CD14-positive monocyte (primary cell): ENCODE results near the gene SFT2D3. TPM values are rescaled to one million over a fixed set of nuclear protein-coding genes. Genes with fewer than 3 reads are reported as not detected.

Experiments used
- DNase-seq, 3 donors: peaks; one replicate each; pipeline ENCODE4 v3.0.0-alpha.2; 2011 to 2022
- H2AFZ ChIP-seq: 2 replicates; pipeline ENCODE4 v1.6.0; 2012; ENCODE audit warnings: mild to moderate bottlenecking, low read depth, low read length, inconsistent platforms; ENCODE audit not compliant: insufficient read depth, poor library complexity, severe bottlenecking
- H3K27ac ChIP-seq, 2 donors: 1 replicate in 1 of 2; 2 replicates in 1 of 2; pipeline ENCODE4 v1.5.1; 2012 to 2013; ENCODE audit warnings: low read length in 2 of 2, control low read depth in 1 of 2, inconsistent platforms in 1 of 2, low read depth in 1 of 2, mild to moderate bottlenecking in 1 of 2
- H3K27me3 ChIP-seq, 2 donors: one replicate each; pipeline versions ENCODE4 v1.6.0 to v1.6.1; 2011 to 2013; ENCODE audit warnings: low read length in 2 of 2; ENCODE audit not compliant: control insufficient read depth in 2 of 2, insufficient read depth in 2 of 2
- H3K36me3 ChIP-seq, 2 donors: replicated peaks in 1 of 2; 1 replicate in 1 of 2; 2 replicates in 1 of 2; pipeline versions ENCODE4 v1.5.1 to v1.6.1; 2012 to 2013; ENCODE audit warnings: low read length in 2 of 2, control low read depth in 1 of 2, inconsistent platforms in 1 of 2, mild to moderate bottlenecking in 1 of 2; ENCODE audit not compliant: insufficient read depth in 2 of 2, control insufficient read depth in 1 of 2
- H3K4me1 ChIP-seq, 2 donors: 1 replicate in 1 of 2; 2 replicates in 1 of 2; pipeline versions ENCODE4 v1.5.1 to v1.6.1; 2012 to 2013; ENCODE audit warnings: low read length in 2 of 2, control low read depth in 1 of 2, inconsistent platforms in 1 of 2, mild to moderate bottlenecking in 1 of 2, moderate library complexity in 1 of 2; ENCODE audit not compliant: insufficient read depth in 2 of 2, control insufficient read depth in 1 of 2
- H3K4me2 ChIP-seq: replicated peaks from 2 replicates; pipeline ENCODE3; 2012; ENCODE audit warnings: low read length, moderate library complexity, mild to moderate bottlenecking; ENCODE audit not compliant: poor library complexity, severe bottlenecking; ENCODE audit errors: extremely low read depth
- H3K4me3 ChIP-seq, 3 experiments: fragments of 200-600 bp in 1 of 3; sonication (generic) in 1 of 3; replicated peaks in 1 of 3; 1 replicate in 2 of 3; 2 replicates in 1 of 3; pipeline ENCODE4 v1.5.1; 2011 to 2013; ENCODE audit warnings: low read length in 3 of 3, mild to moderate bottlenecking in 3 of 3, control low read depth in 2 of 3, low read depth in 2 of 3, inconsistent platforms in 1 of 3, moderate library complexity in 1 of 3
- H3K79me2 ChIP-seq: 2 replicates; pipeline ENCODE4 v1.6.0; 2012; ENCODE audit warnings: mild to moderate bottlenecking, control low read depth, inconsistent platforms, low read length, moderate library complexity; ENCODE audit not compliant: insufficient read depth
- H3K9ac ChIP-seq: 2 replicates; pipeline ENCODE4 v1.6.0; 2017; ENCODE audit warnings: low read length, mild to moderate bottlenecking; ENCODE audit not compliant: insufficient read depth, poor library complexity, severe bottlenecking
- H3K9me3 ChIP-seq, 2 donors: replicated peaks in 1 of 2; 1 replicate in 1 of 2; 2 replicates in 1 of 2; pipeline versions ENCODE4 v1.5.1 to v1.6.1; 2012 to 2013; ENCODE audit warnings: low read length in 2 of 2, control low read depth in 1 of 2; ENCODE audit not compliant: control insufficient read depth in 1 of 2, insufficient read depth in 1 of 2
- H4K20me1 ChIP-seq: 2 replicates; pipeline ENCODE4 v1.6.0; 2012; ENCODE audit warnings: mild to moderate bottlenecking, low read length, control low read depth, moderate library complexity; ENCODE audit not compliant: insufficient read depth
- H3K27ac Mint-ChIP-seq, 7 donors: one replicate each; pipeline ENCODE4 v1.8.0; 2020; ENCODE audit warnings: mild to moderate bottlenecking in 7 of 7, mixed read lengths in 7 of 7, moderate library complexity in 6 of 7, inconsistent platforms in 2 of 7
- H3K27me3 Mint-ChIP-seq, 3 donors: one replicate each; pipeline ENCODE4 v1.8.0; 2021 to 2022; ENCODE audit warnings: low read depth in 3 of 3, mild to moderate bottlenecking in 3 of 3, mixed read lengths in 3 of 3, moderate library complexity in 3 of 3, inconsistent platforms in 1 of 3
- H3K36me3 Mint-ChIP-seq, 2 donors: one replicate each; pipeline ENCODE4 v1.8.0; 2020; ENCODE audit warnings: mixed read lengths in 2 of 2, inconsistent platforms in 1 of 2, mild to moderate bottlenecking in 1 of 2
- H3K4me1 Mint-ChIP-seq: one replicate; pipeline ENCODE4 v1.8.0; 2020; ENCODE audit warnings: mild to moderate bottlenecking, mixed read lengths
- H3K4me3 Mint-ChIP-seq, 2 donors: one replicate each; pipeline ENCODE4 v1.8.0; 2020; ENCODE audit warnings: mild to moderate bottlenecking in 2 of 2, mixed read lengths in 2 of 2, moderate library complexity in 1 of 2
- H3K9me3 Mint-ChIP-seq, 7 donors: one replicate each; pipeline ENCODE4 v1.8.0; 2020 to 2022; ENCODE audit warnings: mixed read lengths in 7 of 7, mild to moderate bottlenecking in 6 of 7, moderate library complexity in 6 of 7, inconsistent platforms in 2 of 7
- CTCF ChIP-seq: fragments of 200-600 bp; IDR thresholded peaks from one replicate; pipeline ENCODE4 v1.8.0; 2022; ENCODE audit warnings: antibody characterized with exemption, mild to moderate bottlenecking
- WGBS: methylation state at CpG from one replicate; pipeline ENCODE4 v1.1.5; 2013; ENCODE audit warnings: missing lambda C conversion rate; ENCODE audit not compliant: insufficient coverage; 5-methylcytosine and 5-hydroxymethylcytosine counted together
- intact Hi-C, 2 donors: fragments of 100-400 bp; cut with micrococcal nuclease; formaldehyde crosslinking; loops; one replicate each; pipeline versions ENCODE4 v1.15.0 to v1.15.1; 2023
- polyA plus RNA-seq, 3 donors: library from polyadenylated mRNA; depleted of rRNA in 1 of 3; unstranded in 2 of 3; stranded (reverse) in 1 of 3; fragments of 300-500 nt in 2 of 3; fragments of >200 nt in 1 of 3; fragmentation: Illumina TruSeq in 2 of 3; gene quantifications; 1 replicate in 2 of 3; 2 replicates in 1 of 3; pipeline ENCODE4 v1.2.3, GENCODE V29; 2012 to 2021

Gene SFT2D3
- polyA plus RNA-seq, 3 donors = 3.8 to 4.9 TPM; not detected in 1

DNA sequence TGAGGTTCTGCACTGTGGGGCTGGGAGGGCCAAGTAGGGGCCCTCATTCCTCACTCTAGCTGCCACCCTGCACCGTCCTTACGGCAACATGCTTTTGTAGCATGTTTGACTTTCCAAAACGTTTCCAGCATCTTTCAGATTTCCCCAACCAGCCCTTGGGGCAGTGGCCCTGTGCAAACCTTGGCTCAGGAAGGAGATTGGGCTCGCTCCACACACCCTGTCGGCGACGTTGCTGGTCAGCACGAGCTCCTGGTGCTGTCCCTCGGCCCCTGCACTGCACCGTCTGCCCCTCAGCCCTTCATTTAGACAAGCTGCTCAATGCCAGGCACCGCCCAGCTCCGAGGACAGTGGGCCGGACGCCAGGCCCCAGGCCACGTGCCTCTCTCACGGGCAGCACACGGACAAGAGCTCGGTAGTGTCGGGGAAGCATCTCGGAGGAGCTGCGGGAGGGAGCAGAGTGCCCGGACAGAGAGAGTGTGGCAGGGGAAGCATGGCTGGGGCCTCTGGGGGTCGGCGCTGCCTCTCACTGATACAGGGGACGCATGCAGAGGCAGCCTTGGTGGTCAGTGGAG is 48.4 kb upstream of the SFT2D3 start:
- no peak overlapping the region for H3K27ac Mint-ChIP-seq
- no peaks in the 10 kb centered on the region for H3K79me2 ChIP-seq
- DNase-seq = no peak
- peaks cover 0 to 2% (median 0%) of the 10 kb centered on the region in 7 donors for H3K9me3 Mint-ChIP-seq
- H3K27me3 Mint-ChIP-seq = peaks cover 2 to 8% (median 7%) of the 10 kb centered on the region in 3 donors
- no peaks in the 10 kb centered on the region for H3K36me3 Mint-ChIP-seq
- peaks cover 9% of the 10 kb centered on the region in 2 donors for H3K4me1 ChIP-seq
- no peaks in the 10 kb centered on the region for H4K20me1 ChIP-seq
- H3K27me3 ChIP-seq = no peaks in the 10 kb centered on the region
- WGBS = 88% methylated on average over 25 of the region's 25 CpGs
- no peak overlapping the region for H3K4me3 Mint-ChIP-seq
- no peak overlapping the region for H3K4me2 ChIP-seq
- peaks cover 13% of the 10 kb centered on the region for H3K4me1 Mint-ChIP-seq
- no peaks in the 10 kb centered on the region for H3K36me3 ChIP-seq
- no peak overlapping the region for H3K4me3 ChIP-seq
- no peak overlapping the region for H3K9ac ChIP-seq
- H3K27ac ChIP-seq = no peak overlapping the region
- H2AFZ ChIP-seq = no peak overlapping the region
- intact Hi-C loops = no loop called here
- H3K9me3 ChIP-seq = no peaks in the 10 kb centered on the region
- TF ChIP-seq CTCF = no peak

DNA sequence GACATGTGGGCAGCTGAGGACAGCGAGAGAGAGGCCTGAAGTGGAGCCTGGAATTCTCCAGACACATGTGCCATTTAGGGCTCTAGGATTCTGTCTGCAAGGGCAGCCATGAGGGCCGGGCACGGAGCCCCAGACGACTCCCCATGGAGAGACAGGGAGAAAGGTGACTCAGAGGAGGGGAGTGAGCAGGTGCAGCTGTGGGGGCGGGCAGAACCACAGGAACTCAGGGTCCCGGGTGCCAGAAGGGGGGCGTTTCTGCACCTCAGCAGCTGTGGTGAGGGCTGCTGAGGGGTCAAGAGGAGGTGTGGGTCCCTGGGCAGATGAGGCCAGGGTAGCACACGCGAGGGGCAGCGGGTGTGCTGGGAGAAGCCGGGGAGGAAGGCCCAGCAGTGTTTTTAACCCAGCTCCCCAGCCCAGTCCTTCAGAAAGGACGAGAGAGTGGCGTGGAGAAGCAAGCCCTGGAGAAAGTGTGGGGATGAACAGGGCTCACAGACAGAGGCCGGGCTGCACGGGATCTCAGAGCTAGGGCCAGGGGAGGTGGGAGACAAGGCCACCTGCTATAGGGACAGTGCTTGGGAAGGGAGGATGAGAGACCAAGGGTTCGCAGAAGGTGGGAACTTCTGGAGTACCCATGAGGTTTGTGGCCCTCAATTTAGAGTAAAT is 47.7 kb upstream of the SFT2D3 start:
- Histone ChIP-seq H3K4me3 (no peak overlapping the region), H3K36me3 (no peaks in the 10 kb centered on the region), H3K27ac (no peak overlapping the region), H3K27me3 (no peaks in the 10 kb centered on the region), H3K79me2 (no peaks in the 10 kb centered on the region), H3K4me1 (peaks cover 9% of the 10 kb centered on the region in 2 donors), H2AFZ (no peak overlapping the region), H3K4me2 (no peak overlapping the region), H3K9ac (no peak overlapping the region), H4K20me1 (no peaks in the 10 kb centered on the region), H3K9me3 (no peaks in the 10 kb centered on the region)
- H3K27ac Mint-ChIP-seq = peak overlapping the region in 1 of 7 donors; percentile 54
- TF ChIP-seq CTCF = no peak
- peaks cover 12% of the 10 kb centered on the region for H3K4me1 Mint-ChIP-seq
- intact Hi-C loops = no loop called here
- no peak overlapping the region for H3K4me3 Mint-ChIP-seq
- peaks cover 2 to 5% (median 4%) of the 10 kb centered on the region in 3 donors for H3K27me3 Mint-ChIP-seq
- H3K9me3 Mint-ChIP-seq = peaks cover 0 to 2% (median 0%) of the 10 kb centered on the region in 7 donors
- DNase-seq = no peak
- WGBS = 88% methylated on average over 16 of the region's 16 CpGs
- H3K36me3 Mint-ChIP-seq = no peaks in the 10 kb centered on the region
